GM12878 (cell line): ENCODE data around the gene SH3BP5. TPM values are rescaled to one million over a fixed set of nuclear protein-coding genes. Genes with fewer than 3 reads are reported as not detected.

Experiments used
- BCLAF1 ChIP-seq: fragments of 450-650 bp; IDR thresholded peaks from 2 replicates; pipeline ENCODE4 v1.6.1; 2017; ENCODE audit warnings: antibody characterized with exemption, mild to moderate bottlenecking, moderate library complexity
- NKRF ChIP-seq: fragments of 450-650 bp; conservative IDR thresholded peaks from 2 replicates; pipeline ENCODE4 v1.6.1; 2017; ENCODE audit warnings: mild to moderate bottlenecking, moderate library complexity
- POU2F2 ChIP-seq: IDR thresholded peaks from 3 replicates; pipeline ENCODE4 v1.6.1; 2011; ENCODE audit warnings: low read depth, mild to moderate bottlenecking, low read length, borderline replicate concordance
- SPI1 ChIP-seq: IDR thresholded peaks from 2 replicates; pipeline ENCODE4 v1.6.1; 2011; ENCODE audit warnings: low read depth, mild to moderate bottlenecking, low read length, moderate library complexity, borderline replicate concordance; ENCODE audit not compliant: insufficient read depth
- SREBF2 ChIP-seq: IDR thresholded peaks from 2 replicates; pipeline ENCODE4 v1.6.1; 2012; ENCODE audit warnings: mild to moderate bottlenecking, low read length
- TCF3 ChIP-seq: IDR thresholded peaks from 2 replicates; pipeline ENCODE4 v1.6.1; 2012; ENCODE audit warnings: low read depth, mild to moderate bottlenecking, low read length, borderline replicate concordance; ENCODE audit not compliant: insufficient read depth
- ZNF24 ChIP-seq: fragments of 450-650 bp; IDR thresholded peaks from 2 replicates; pipeline ENCODE4 v1.6.1; 2017; ENCODE audit warnings: antibody characterized with exemption, mild to moderate bottlenecking
- polyA plus RNA-seq, 11 experiments: library from polyadenylated mRNA; depleted of rRNA in 4 of 11; unstranded in 6 of 11; stranded (reverse) in 5 of 11; fragments of >200 nt; fragmentation: Nextera tagmentation in 4 of 11; fragmentation: Illumina TruSeq in 1 of 11; extraction: Ambion mirVana in 4 of 11; extraction: Trizol in 1 of 11; gene quantifications; 1 replicate in 1 of 11; 2 replicates in 10 of 11; pipeline versions ENCODE4 v1.2.1 to v1.2.3, GENCODE V29; 2011 to 2016; ENCODE audit warnings: inconsistent platforms in 2 of 11, missing spikeins in 2 of 11, low read depth in 1 of 11
- total RNA-seq, 4 experiments: library from RNA; depleted of rRNA in 3 of 4; stranded (reverse); fragments of >200 nt in 3 of 4; fragmentation: Illumina TruSeq in 1 of 4; extraction: Trizol in 1 of 4; gene quantifications; 2 replicates each; pipeline versions ENCODE4 v1.2.1 to v1.2.3, GENCODE V29; 2013 to 2021

The SH3BP5 gene
- total and polyA plus RNA-seq, 10 of the 15 experiments (the other 5 are each of a cell fraction or from before 2014, with no cell fraction given) = 14.9 to 87.5 (median 43.7) TPM

GRCh38 chr3:15290736-15291135 is 41.6 kb downstream of the SH3BP5 start (continued):
- peak; percentile 78 for TF ChIP-seq SPI1
- no peak for TF ChIP-seq BCLAF1
- TF ChIP-seq NKRF = no peak
- no peak for TF ChIP-seq SREBF2
- no peak for TF ChIP-seq ZNF24
- no peak for TF ChIP-seq TCF3
- no peak for TF ChIP-seq POU2F2
